ENCODE measurements around the gene SLC29A1. TPM values are rescaled to one million over a fixed set of nuclear protein-coding genes. Genes with fewer than 3 reads are reported as not detected.

The SLC29A1 gene
- total and polyA plus RNA-seq, 5 experiments from 2014 or later: 1.3 to 2.6 (median 2.3) TPM

- H3K27ac Mint-ChIP-seq: no peak overlapping the region
- peak overlapping the region in 4 of 10 donors; percentile 7 to 58 (median 30) for H3K4me3 Mint-ChIP-seq
- POLR2A ChIA-PET: interaction anchor here (0.5 kb wide), 1 partner anchor 17 kb away, joined by 8 read pairs; no protein-coding TSS in a partner anchor
- H3K36me3 Mint-ChIP-seq: peaks cover 0 to 2% (median 0%) of the 10 kb centered on the region in 3 donors
- peaks cover 31 to 75% (median 57%) of the 10 kb centered on the region in 5 donors for H3K27me3 Mint-ChIP-seq
- DNase-seq (peak in 2 of 10 donors; percentile 35 to 41), ATAC-seq (peak; percentile 83 to 86)
- H3K4me1 Mint-ChIP-seq: peaks cover 5 to 15% (median 10%) of the 10 kb centered on the region in 4 donors
- H3K9me3 Mint-ChIP-seq: no peaks in the 10 kb centered on the region
Observed at GRCh38 chr6:44275749-44276648, 52.6 kb downstream of the SLC29A1 start.

GRCh38 chr6:44276667-44277640, 53.6 kb downstream of the SLC29A1 start:
- peaks cover 29 to 67% (median 48%) of the 10 kb centered on the region in 5 donors for H3K27me3 Mint-ChIP-seq
- no peak for ATAC-seq
- H3K4me1 Mint-ChIP-seq: peaks cover 5 to 8% (median 6%) of the 10 kb centered on the region in 4 donors
- H3K27ac Mint-ChIP-seq: peak overlapping the region in 1 of 10 donors; percentile 9
- POLR2A ChIA-PET: interaction anchor here (1.0 kb wide), 1 partner anchor 20 kb away, joined by 5 read pairs; no protein-coding TSS in a partner anchor
- peaks cover 0 to 2% (median 0%) of the 10 kb centered on the region in 3 donors for H3K36me3 Mint-ChIP-seq
- DNase-seq: no peak
- no peaks in the 10 kb centered on the region for H3K9me3 Mint-ChIP-seq
- peak overlapping the region in 9 of 10 donors; percentile 12 to 58 (median 49) for H3K4me3 Mint-ChIP-seq

DNA sequence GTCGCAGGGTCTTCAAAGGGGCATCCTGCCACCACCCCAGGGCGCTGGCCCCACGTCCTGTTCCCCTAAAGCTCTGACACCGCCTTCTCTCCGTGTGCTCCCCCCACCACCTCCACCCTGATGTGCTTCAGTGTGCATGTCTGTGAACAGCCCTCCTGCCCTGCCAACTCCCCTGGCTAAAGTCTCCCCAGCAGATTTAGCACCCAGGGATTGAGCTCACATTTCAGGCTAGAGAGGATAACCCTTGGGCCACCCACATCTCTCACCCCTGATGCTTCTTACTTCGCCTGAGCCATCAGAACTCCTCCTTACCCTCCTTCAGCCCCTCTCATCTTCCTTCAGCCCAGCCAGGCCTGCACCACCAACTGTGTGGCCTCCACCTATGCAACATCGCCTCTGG, 54.4 kb downstream of the SLC29A1 start:
- peak overlapping the region in 2 of 10 donors; percentile 50 to 64 for H3K4me3 Mint-ChIP-seq
- H3K27ac Mint-ChIP-seq: no peak overlapping the region
- POLR2A ChIA-PET: interaction anchor here (0.5 to 1.0 kb wide), 3 partner anchors 16 to 21 kb away, joined by 3 to 5 read pairs (median 4); no protein-coding TSS in a partner anchor
- H3K9me3 Mint-ChIP-seq: no peaks in the 10 kb centered on the region
- H3K27me3 Mint-ChIP-seq: peaks cover 26 to 62% (median 43%) of the 10 kb centered on the region in 5 donors
- peaks cover 0 to 2% (median 0%) of the 10 kb centered on the region in 3 donors for H3K36me3 Mint-ChIP-seq
- DNase-seq: no peak
- no peak for ATAC-seq
- peaks cover 5 to 8% (median 6%) of the 10 kb centered on the region in 4 donors for H3K4me1 Mint-ChIP-seq

- H3K36me3 Mint-ChIP-seq: peaks cover 0 to 2% (median 0%) of the 10 kb centered on the region in 3 donors
- POLR2A ChIA-PET: interaction anchor here (0.5 to 1.0 kb wide), 3 partner anchors 16 to 22 kb away, joined by 3 to 5 read pairs (median 4); no protein-coding TSS in a partner anchor
- no peak for ATAC-seq
Observed at GRCh38 chr6:44278315-44278714, 54.9 kb downstream of the SLC29A1 start.

GRCh38 chr6:44278774-44279697, 55.6 kb downstream of the SLC29A1 start:
- no peak overlapping the region for H3K27ac Mint-ChIP-seq
- H3K4me3 Mint-ChIP-seq: peak overlapping the region in 1 of 10 donors; percentile 26
- peaks cover 0 to 2% (median 0%) of the 10 kb centered on the region in 3 donors for H3K36me3 Mint-ChIP-seq
- H3K4me1 Mint-ChIP-seq: peaks cover 5 to 8% (median 6%) of the 10 kb centered on the region in 4 donors
- no peak for ATAC-seq
- POLR2A ChIA-PET: no interaction called here
- H3K27me3 Mint-ChIP-seq: peaks cover 17 to 58% (median 39%) of the 10 kb centered on the region in 5 donors
- DNase-seq: no peak
- H3K9me3 Mint-ChIP-seq: no peaks in the 10 kb centered on the region

More at GRCh38 chr6:44278315-44278714, 54.9 kb downstream of the SLC29A1 start:
- peaks cover 5 to 8% (median 6%) of the 10 kb centered on the region in 4 donors for H3K4me1 Mint-ChIP-seq
- peaks cover 20 to 58% (median 41%) of the 10 kb centered on the region in 5 donors for H3K27me3 Mint-ChIP-seq
- no peak overlapping the region for H3K27ac Mint-ChIP-seq
- H3K9me3 Mint-ChIP-seq: no peaks in the 10 kb centered on the region
- H3K4me3 Mint-ChIP-seq: no peak overlapping the region
- no peak for DNase-seq

Other genes with a start within 250 kb of the SLC29A1 start
- 10 to 100 TPM; 17.0 to 20.4 TPM for gene MRPL14, start 96.1 kb upstream of the SLC29A1 start, total RNA-seq
- 10 to 100 TPM; 76.5 to 89.3 (median 80.3) TPM for gene MRPL14, start 96.1 kb upstream of the SLC29A1 start, polyA plus RNA-seq
- 10 to 100 TPM; 15.5 to 15.9 TPM for gene TMEM63B, start 96.0 kb upstream of the SLC29A1 start, total RNA-seq
- 1 to 10 TPM in 1 of 3 donors, under 1 TPM in 2; 0.26 to 2.2 (median 0.96) TPM for gene TMEM63B, start 96.0 kb upstream of the SLC29A1 start, polyA plus RNA-seq
- gene CAPN11, start 64.8 kb upstream of the SLC29A1 start, total RNA-seq: not detected
- not detected for gene CAPN11, start 64.8 kb upstream of the SLC29A1 start, polyA plus RNA-seq
- gene MYMX, start 6.7 kb upstream of the SLC29A1 start, total RNA-seq: not detected
- gene MYMX, start 6.7 kb upstream of the SLC29A1 start, polyA plus RNA-seq: not detected
- 100 to 1,000 TPM; 480 to 502 TPM for gene HSP90AB1, start 23.5 kb downstream of the SLC29A1 start, total RNA-seq
- 100 to 1,000 TPM; 420 to 607 (median 518) TPM for gene HSP90AB1, start 23.5 kb downstream of the SLC29A1 start, polyA plus RNA-seq
- gene SLC35B2, start 33.9 kb downstream of the SLC29A1 start, total RNA-seq: 10 to 100 TPM; 18.0 to 18.3 TPM
- 10 to 100 TPM; 31.9 to 40.1 (median 39.0) TPM for gene SLC35B2, start 33.9 kb downstream of the SLC29A1 start, polyA plus RNA-seq
- 10 to 100 TPM; 11.4 to 14.4 TPM for gene NFKBIE, start 42.0 kb downstream of the SLC29A1 start, total RNA-seq
- gene NFKBIE, start 42.0 kb downstream of the SLC29A1 start, polyA plus RNA-seq: 1 to 10 TPM; 2.7 to 4.1 (median 3.6) TPM
- not detected for gene TMEM151B, start 46.9 kb downstream of the SLC29A1 start, total RNA-seq
- not detected for gene TMEM151B, start 46.9 kb downstream of the SLC29A1 start, polyA plus RNA-seq
- 10 to 100 TPM; 23.8 to 24.1 TPM for gene AARS2, start 89.8 kb downstream of the SLC29A1 start, total RNA-seq
- gene AARS2, start 89.8 kb downstream of the SLC29A1 start, polyA plus RNA-seq: 10 to 100 TPM in 1 of 3 donors, 1 to 10 TPM in 2; 5.2 to 13.5 (median 6.3) TPM
- not detected for gene SPATS1, start 119.1 kb downstream of the SLC29A1 start, total RNA-seq
- gene SPATS1, start 119.1 kb downstream of the SLC29A1 start, polyA plus RNA-seq: not detected
- 10 to 100 TPM; 21.7 to 21.8 TPM for gene CDC5L, start 164.1 kb downstream of the SLC29A1 start, total RNA-seq
- 10 to 100 TPM in 2 of 3 donors, 1 to 10 TPM in 1; 9.6 to 14.9 (median 12.9) TPM for gene CDC5L, start 164.1 kb downstream of the SLC29A1 start, polyA plus RNA-seq